ENCODE data around the gene GAS5. TPM values are rescaled to one million over a fixed set of nuclear protein-coding genes. Genes with fewer than 3 reads are reported as not detected.

GAS5 gene
- total RNA-seq, 2 experiments from 2014 or later = 901 to 1,026 TPM

DNA sequence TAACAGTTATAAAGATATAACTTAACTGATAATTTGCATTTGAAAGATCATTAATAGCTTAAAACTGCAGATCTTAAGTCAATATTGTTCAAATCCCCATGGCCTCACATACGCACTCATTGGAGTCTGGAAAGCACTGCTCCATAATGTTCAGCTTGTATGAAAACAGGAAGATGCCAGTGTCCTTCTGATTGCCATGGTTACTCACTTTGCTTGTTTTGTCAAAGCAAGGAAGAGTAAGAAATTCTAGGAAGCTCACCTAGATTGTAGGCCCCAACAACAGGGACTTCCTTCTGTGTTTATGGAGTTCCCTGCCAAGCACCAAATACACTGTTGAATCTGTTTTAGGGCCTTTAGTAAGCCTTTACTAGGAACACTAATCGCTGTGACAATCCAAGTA, 10.9 kb downstream of the GAS5 start:
- no peaks in the 10 kb centered on the region for H3K4me1 ChIP-seq (ENCODE audit: insufficient read depth, low read length, poor library complexity, severe bottlenecking)
- no peak overlapping the region for H3K27ac ChIP-seq (ENCODE audit: low read depth, low read length, poor library complexity, severe bottlenecking)
- POLR2A ChIA-PET = interaction anchor here (0.6 to 1.8 kb wide), 3 partner anchors 13 to 167 kb away, joined by 3 to 6 read pairs (median 3); no protein-coding TSS in a partner anchor
- peaks cover 87% of the 10 kb centered on the region for H3K36me3 ChIP-seq (ENCODE audit: insufficient read depth, low read length)
- no peak overlapping the region for H2AFZ ChIP-seq (ENCODE audit: low read length)
- H3K79me2 ChIP-seq (ENCODE audit: insufficient read depth, low read depth, low read length) = no peaks in the 10 kb centered on the region
- no TSS peak for BruUV-seq (replicated peaks)
- CTCF ChIA-PET (ENCODE audit: unreplicated experiment) = no interaction called here
- H4K20me1 ChIP-seq (ENCODE audit: insufficient read depth, low read length) = no peaks in the 10 kb centered on the region
- H3K4me3 ChIP-seq (ENCODE audit: low read depth, low read length, poor library complexity, severe bottlenecking) = no peak overlapping the region
- no peaks in the 10 kb centered on the region for H3K9me2 ChIP-seq (ENCODE audit: insufficient read depth, low read length)
- no peak overlapping the region for H3K4me2 ChIP-seq (ENCODE audit: low read length)
- TF ChIP-seq, protein P1, sequence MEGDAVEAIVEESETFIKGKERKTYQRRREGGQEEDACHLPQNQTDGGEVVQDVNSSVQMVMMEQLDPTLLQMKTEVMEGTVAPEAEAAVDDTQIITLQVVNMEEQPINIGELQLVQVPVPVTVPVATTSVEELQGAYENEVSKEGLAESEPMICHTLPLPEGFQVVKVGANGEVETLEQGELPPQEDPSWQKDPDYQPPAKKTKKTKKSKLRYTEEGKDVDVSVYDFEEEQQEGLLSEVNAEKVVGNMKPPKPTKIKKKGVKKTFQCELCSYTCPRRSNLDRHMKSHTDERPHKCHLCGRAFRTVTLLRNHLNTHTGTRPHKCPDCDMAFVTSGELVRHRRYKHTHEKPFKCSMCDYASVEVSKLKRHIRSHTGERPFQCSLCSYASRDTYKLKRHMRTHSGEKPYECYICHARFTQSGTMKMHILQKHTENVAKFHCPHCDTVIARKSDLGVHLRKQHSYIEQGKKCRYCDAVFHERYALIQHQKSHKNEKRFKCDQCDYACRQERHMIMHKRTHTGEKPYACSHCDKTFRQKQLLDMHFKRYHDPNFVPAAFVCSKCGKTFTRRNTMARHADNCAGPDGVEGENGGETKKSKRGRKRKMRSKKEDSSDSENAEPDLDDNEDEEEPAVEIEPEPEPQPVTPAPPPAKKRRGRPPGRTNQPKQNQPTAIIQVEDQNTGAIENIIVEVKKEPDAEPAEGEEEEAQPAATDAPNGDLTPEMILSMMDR (conservative IDR thresholded peaks at IDR 0.05; ENCODE audit: low read length) = no peak
- TF ChIP-seq EZH2phosphoT487 (IDR thresholded peaks at IDR 0.05; ENCODE audit: borderline replicate concordance, low read depth, low read length) = no peak
- H3K9me3 ChIP-seq (ENCODE audit: low read length) = no peaks in the 10 kb centered on the region
- intact Hi-C loops (cut with micrococcal nuclease; ENCODE audit: unreplicated experiment) = no loop called here
- no peak for DNase-seq (ENCODE audit: low spot score)

DNA sequence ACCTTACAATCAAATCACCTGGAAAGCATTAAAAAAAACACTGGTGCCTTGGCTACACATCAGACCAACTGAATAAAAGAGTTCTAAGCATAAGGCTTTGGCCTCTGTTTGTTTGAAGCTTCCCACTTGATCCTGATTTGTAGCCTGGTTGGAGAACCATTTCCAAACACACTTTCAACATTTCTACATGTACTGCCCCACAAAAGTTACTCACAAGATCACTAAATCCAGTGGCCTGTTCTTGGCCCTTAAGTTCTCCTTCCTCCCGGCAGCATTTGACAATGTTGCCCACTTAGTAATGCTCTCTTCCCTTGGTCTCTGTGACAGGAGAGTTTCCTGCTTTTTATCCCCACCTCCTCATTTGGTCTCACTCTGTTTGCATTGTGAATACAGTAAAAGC, 11.8 kb downstream of the GAS5 start:
- no peak overlapping the region for H2AFZ ChIP-seq (ENCODE audit: low read length)
- TF ChIP-seq, protein P1 (conservative IDR thresholded peaks at IDR 0.05; ENCODE audit: low read length) = no peak
- TF ChIP-seq EZH2phosphoT487 (IDR thresholded peaks at IDR 0.05; ENCODE audit: borderline replicate concordance, low read depth, low read length) = no peak
- no peaks in the 10 kb centered on the region for H3K79me2 ChIP-seq (ENCODE audit: insufficient read depth, low read depth, low read length)
- no TSS peak for BruUV-seq (replicated peaks)
- CTCF ChIA-PET (ENCODE audit: unreplicated experiment) = no interaction called here
- H3K9me3 ChIP-seq (ENCODE audit: low read length) = no peaks in the 10 kb centered on the region
- no peak overlapping the region for H3K4me2 ChIP-seq (ENCODE audit: low read length)
- no peaks in the 10 kb centered on the region for H3K4me1 ChIP-seq (ENCODE audit: insufficient read depth, low read length, poor library complexity, severe bottlenecking)
- intact Hi-C loops (cut with micrococcal nuclease; ENCODE audit: unreplicated experiment) = no loop called here
- peaks cover 91% of the 10 kb centered on the region for H3K36me3 ChIP-seq (ENCODE audit: insufficient read depth, low read length)
- no peak overlapping the region for H3K27ac ChIP-seq (ENCODE audit: low read depth, low read length, poor library complexity, severe bottlenecking)
- H4K20me1 ChIP-seq (ENCODE audit: insufficient read depth, low read length) = no peaks in the 10 kb centered on the region
- POLR2A ChIA-PET = interaction anchor here (1.0 kb wide), 1 partner anchor 168 kb away, joined by 3 read pairs; no protein-coding TSS in a partner anchor
- no peak for DNase-seq (ENCODE audit: low spot score)
- H3K9me2 ChIP-seq (ENCODE audit: insufficient read depth, low read length) = no peaks in the 10 kb centered on the region
- no peak overlapping the region for H3K4me3 ChIP-seq (ENCODE audit: low read depth, low read length, poor library complexity, severe bottlenecking)

GRCh38 chr1:173853074-173853473, 14.7 kb downstream of the GAS5 start:
- DNase-seq (ENCODE audit: low spot score) = no peak
- no peaks in the 10 kb centered on the region for H4K20me1 ChIP-seq (ENCODE audit: insufficient read depth, low read length)
- ChIA-PET CTCF (ENCODE audit: unreplicated experiment) (no interaction called here), POLR2A (interaction anchor here (0.6 kb wide), 1 partner anchor 12 kb away, joined by 4 read pairs; no protein-coding TSS in a partner anchor)
- H3K79me2 ChIP-seq (ENCODE audit: insufficient read depth, low read depth, low read length) = no peaks in the 10 kb centered on the region
- H3K9me3 ChIP-seq (ENCODE audit: low read length) = no peaks in the 10 kb centered on the region
- no peak overlapping the region for H2AFZ ChIP-seq (ENCODE audit: low read length)
- no peak overlapping the region for H3K4me2 ChIP-seq (ENCODE audit: low read length)
- peaks cover 92% of the 10 kb centered on the region for H3K36me3 ChIP-seq (ENCODE audit: insufficient read depth, low read length)
- no peak overlapping the region for H3K27ac ChIP-seq (ENCODE audit: low read depth, low read length, poor library complexity, severe bottlenecking)
- no peak for TF ChIP-seq EZH2phosphoT487 (IDR thresholded peaks at IDR 0.05; ENCODE audit: borderline replicate concordance, low read depth, low read length)
- TF ChIP-seq, protein P1 (conservative IDR thresholded peaks at IDR 0.05; ENCODE audit: low read length) = no peak
- BruUV-seq (replicated peaks) = no TSS peak
- no peak overlapping the region for H3K4me3 ChIP-seq (ENCODE audit: low read depth, low read length, poor library complexity, severe bottlenecking)
- H3K4me1 ChIP-seq (ENCODE audit: insufficient read depth, low read length, poor library complexity, severe bottlenecking) = no peaks in the 10 kb centered on the region
- no peaks in the 10 kb centered on the region for H3K9me2 ChIP-seq (ENCODE audit: insufficient read depth, low read length)
- intact Hi-C loops (cut with micrococcal nuclease; ENCODE audit: unreplicated experiment) = no loop called here
